LNCaP clone FGC (cell line): Measurements from ENCODE around the gene UBL4B.

Experiments
- DNase-seq: peaks from one replicate; pipeline ENCODE4 v3.0.0-alpha.2; 2011; ENCODE audit warnings: low read depth
- H3K4me3 ChIP-seq: 2 replicates; pipeline ENCODE4 v1.5.1; 2011; ENCODE audit warnings: mild to moderate bottlenecking, low read depth, low read length, control low read depth
- TF ChIP-seq, protein P1 (sequence below): IDR thresholded peaks from 2 replicates; pipeline ENCODE4 v1.5.1; 2012; ENCODE audit warnings: mild to moderate bottlenecking; ENCODE audit not compliant: control insufficient read depth, insufficient read depth; ENCODE audit errors: extremely low read depth

Gene UBL4B

DNA sequence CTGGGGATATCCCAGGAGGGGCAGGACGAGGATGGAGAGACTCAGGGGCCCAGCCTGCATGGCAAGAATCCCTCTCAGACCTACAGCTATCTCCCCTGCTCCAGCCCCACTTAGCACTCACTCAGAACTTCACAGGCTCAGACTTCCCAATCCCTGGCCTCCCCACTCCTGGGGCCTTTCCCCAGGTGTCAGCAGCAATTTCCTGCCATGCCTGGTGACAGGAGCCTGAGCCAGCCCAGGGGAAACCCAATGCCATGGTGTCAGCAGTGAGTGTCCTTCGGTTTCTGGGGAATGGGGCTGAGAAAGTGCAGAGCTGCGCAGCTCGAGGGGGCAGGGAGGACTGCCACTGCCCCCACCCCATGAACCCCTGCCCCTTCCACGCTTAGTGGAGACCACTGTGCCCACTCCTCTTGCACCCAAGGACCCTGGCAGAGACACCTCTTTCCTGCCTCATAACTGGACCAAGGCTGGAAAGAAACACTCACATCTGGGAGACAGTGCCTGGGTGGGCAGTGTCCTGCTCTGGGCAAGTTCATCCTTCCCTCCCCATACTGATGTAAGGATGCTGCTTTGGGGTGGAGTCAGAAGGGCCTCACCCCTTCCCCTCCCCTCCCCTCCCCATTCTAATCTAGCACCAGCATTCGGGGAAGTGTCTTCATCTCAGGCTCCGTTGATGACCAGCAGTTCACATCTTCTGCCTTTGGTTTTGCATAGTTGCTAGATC, 17.1 kb upstream of the UBL4B start:
- TF ChIP-seq, protein P1, sequence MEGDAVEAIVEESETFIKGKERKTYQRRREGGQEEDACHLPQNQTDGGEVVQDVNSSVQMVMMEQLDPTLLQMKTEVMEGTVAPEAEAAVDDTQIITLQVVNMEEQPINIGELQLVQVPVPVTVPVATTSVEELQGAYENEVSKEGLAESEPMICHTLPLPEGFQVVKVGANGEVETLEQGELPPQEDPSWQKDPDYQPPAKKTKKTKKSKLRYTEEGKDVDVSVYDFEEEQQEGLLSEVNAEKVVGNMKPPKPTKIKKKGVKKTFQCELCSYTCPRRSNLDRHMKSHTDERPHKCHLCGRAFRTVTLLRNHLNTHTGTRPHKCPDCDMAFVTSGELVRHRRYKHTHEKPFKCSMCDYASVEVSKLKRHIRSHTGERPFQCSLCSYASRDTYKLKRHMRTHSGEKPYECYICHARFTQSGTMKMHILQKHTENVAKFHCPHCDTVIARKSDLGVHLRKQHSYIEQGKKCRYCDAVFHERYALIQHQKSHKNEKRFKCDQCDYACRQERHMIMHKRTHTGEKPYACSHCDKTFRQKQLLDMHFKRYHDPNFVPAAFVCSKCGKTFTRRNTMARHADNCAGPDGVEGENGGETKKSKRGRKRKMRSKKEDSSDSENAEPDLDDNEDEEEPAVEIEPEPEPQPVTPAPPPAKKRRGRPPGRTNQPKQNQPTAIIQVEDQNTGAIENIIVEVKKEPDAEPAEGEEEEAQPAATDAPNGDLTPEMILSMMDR, result no peak
- no peak for DNase-seq

DNA sequence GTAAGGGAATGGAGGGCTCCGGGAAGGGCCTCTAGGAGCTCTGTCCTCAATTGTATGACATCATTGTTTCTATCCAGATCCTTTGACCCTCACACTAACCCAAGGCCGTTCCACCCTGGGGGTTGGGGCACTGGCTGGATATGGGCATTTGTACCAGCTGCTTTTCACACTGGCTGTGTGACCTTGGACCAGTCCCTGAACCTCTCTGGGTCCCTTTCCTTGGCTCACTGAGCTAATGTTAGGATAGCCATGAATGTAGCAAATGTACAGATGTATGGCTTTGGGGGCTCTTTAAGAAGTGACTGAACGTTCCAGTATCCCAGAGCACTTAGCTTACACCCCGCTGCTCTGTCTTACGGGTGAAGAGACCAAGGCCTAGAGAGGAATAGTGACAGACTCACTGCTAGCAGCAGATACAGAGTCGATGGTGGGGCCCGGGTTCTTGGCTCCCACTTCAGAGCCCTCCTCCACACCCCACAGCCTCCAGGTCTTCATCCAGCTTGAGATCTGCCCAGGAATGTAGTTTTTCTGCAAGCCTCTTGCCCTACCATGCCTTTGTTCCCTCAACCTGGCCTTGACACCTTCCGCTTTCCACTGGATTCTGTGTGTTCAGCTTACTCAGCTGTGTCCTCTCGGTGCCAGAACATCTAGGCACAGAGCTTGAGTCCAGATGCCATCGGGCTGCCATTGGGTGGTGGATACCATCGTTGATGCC, 14.6 kb upstream of the UBL4B start:
- DNase-seq, result no peak
- TF ChIP-seq, protein P1, result no peak
- H3K4me3 ChIP-seq, result no peak overlapping the region

More for the DNA sequence above, 17.1 kb upstream of the UBL4B start:
- no peak overlapping the region for H3K4me3 ChIP-seq

DNA sequence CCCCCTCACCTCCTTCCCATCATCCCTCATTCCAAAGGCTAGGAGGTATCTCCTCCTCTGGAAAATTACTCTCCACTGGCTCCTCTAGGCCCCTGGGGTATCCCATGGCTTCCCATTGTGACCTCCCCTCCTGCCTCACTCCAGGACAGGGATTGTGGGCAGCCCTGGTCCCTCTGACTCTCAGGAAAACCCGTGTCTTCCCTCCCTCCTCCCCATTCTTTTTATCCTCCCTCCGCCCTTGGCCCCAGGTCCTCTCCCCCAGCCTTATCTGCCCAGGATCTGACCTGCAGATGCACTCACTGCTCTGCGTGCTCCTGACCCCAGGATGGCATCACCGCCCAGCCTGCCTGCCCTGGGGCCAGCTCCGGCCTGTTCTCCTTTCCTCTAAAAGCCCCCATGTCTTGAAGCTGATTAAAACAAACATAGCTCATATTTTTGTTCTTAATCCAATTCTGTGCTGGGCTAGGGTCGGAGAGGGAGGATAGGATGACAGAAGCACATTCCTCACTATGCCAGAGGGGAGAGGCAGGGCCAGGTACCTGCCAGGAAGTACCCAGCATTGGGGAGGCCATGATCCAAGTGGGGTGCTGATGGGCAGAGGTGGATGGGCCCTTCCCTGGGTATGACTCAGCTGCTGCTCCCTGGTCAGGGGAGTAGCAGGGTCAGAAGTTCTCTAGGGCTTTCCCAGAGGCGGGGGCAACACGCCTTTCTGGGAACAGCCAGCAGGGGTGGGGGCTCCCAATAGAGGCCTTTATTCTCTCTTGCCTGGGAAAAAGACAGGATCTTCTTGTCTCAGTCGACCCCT, 13.8 kb upstream of the UBL4B start:
- H3K4me3 ChIP-seq, result no peak overlapping the region
- TF ChIP-seq, protein P1, result no peak
- no peak for DNase-seq

DNA sequence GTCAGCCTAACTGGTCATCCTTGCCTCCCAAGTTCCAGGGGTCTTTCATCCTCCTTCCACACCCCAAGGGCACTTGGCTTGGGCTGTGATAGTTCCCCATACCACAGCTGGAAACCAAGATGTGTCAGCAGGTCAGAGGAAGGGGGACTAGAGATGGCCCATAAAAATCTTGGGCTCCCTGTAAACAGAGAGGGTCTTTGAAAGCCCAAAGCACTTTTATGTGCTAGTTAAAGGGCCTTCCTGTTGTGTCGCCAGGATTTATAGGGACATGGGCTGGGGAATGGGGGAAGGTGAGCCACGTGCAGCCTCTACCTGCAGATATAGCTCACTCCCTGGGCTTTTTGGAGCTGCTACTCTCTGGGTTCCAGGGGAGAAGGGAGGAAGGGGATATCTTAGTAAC, 11.9 kb upstream of the UBL4B start:
- H3K4me3 ChIP-seq, result no peak overlapping the region
- TF ChIP-seq, protein P1, result no peak
- DNase-seq, result no peak

DNA sequence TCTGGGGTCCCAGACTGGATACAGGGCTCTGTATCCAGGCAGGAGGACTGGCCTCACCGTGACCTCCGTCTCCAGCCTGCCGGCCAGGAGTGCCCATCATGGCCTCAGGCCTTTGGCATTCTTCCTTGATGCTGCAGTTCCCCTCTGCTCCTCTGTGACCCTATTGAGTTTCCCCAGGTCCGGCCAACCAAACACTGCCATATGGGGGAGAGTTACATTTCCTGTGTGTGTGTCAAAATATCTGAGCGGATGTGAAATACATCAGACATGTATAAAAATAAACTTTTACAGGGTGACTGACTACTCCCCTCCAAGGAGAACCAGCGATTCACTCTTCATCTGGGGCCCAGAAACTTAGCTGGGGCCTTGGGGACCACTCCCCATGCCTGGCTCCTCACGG, 10.2 kb upstream of the UBL4B start:
- H3K4me3 ChIP-seq, result no peak overlapping the region
- TF ChIP-seq, protein P1, result no peak
- no peak for DNase-seq

DNA sequence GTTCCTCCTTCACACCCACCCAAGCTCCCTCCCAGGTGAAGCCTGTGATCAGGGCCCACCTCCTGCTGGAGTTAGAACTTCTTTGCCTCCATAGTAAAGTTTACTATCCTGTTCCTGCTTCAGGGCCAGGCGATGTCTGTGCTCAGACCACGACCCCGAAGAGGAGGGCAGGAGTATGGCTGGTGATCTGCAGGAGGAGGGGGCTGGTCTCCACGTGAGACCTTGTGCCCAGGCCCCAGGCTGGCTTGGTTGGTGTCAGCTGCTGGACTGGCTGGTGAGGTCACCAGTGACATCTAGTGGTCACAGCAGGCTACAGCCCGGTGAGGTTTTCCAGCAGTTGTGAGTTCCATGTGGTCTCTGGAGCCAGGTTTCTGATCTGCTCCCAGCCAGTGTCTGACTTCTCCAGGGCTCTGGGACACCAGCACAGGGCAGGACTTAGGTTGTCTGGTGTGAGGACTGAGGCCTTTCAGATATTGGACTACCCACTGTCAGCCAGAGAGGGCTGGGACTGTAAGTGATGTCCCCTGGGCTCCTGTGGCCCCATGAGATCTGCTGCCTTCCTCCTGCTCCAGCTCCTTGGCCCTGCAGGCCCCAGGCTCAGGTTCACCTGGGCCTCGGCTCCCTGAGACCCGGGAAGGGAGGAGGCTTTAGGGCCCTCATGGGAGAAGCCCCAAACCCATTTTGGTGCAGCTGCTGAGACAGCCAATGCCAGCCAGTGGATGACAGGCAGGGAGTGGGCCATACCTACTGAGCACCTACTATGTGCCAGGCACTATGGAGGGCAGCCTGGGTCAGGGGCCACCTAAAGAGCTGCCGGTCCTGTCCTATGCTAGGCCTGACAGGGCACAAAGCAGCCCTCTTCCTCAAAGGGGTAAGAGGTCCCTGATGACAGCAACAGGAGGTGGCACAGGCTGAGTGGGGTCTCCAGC, 6.0 kb upstream of the UBL4B start:
- no peak overlapping the region for H3K4me3 ChIP-seq
- TF ChIP-seq, protein P1, result peak; percentile 98
- DNase-seq, result peak; percentile 57
